SK-N-SH treated with all-trans-retinoic acid at 6 μM for 48 hours (cell line): ENCODE data around the gene PIGA.

Experiments
- ARNTL ChIP-seq: fragments of 450-650 bp; formaldehyde crosslinking; IDR thresholded peaks from 2 replicates; pipeline ENCODE4 v1.5.0; 2020; ENCODE audit warnings: low read depth, mild to moderate bottlenecking, moderate library complexity, borderline replicate concordance
- CSDC2 ChIP-seq: fragments of 250-450 bp; sonication (Bioruptor Pico); IDR thresholded peaks from 2 replicates; pipeline ENCODE4 v1.5.0; 2020; ENCODE audit warnings: mild to moderate bottlenecking, moderate library complexity
- GLIS3 ChIP-seq: fragments of 250-450 bp; sonication (Bioruptor Pico); IDR thresholded peaks from 2 replicates; pipeline ENCODE4 v1.5.0; 2020; ENCODE audit warnings: mild to moderate bottlenecking, moderate library complexity
- PPARA ChIP-seq: fragments of 250-450 bp; sonication (Bioruptor Pico); IDR thresholded peaks from 2 replicates; pipeline ENCODE4 v1.5.0; 2020; ENCODE audit warnings: mild to moderate bottlenecking, borderline replicate concordance
- TSHZ2 ChIP-seq: fragments of 250-450 bp; sonication (Bioruptor Pico); IDR thresholded peaks from 2 replicates; pipeline ENCODE4 v1.5.0; 2020; ENCODE audit warnings: mild to moderate bottlenecking, moderate library complexity
- ZFP30 ChIP-seq: fragments of 450-650 bp; formaldehyde crosslinking; IDR thresholded peaks from 2 replicates; pipeline ENCODE4 v1.5.0; 2022; ENCODE audit warnings: mild to moderate bottlenecking, moderate library complexity
- TF ChIP-seq, protein P1 (sequence below): fragments of 250-450 bp; sonication (Bioruptor Pico); IDR thresholded peaks from 2 replicates; pipeline ENCODE4 v1.8.0; 2021; ENCODE audit warnings: low read depth, mild to moderate bottlenecking, moderate library complexity, borderline replicate concordance
- TF ChIP-seq, protein P2 (sequence below): fragments of 250-450 bp; sonication (Bioruptor Pico); IDR thresholded peaks from 2 replicates; pipeline ENCODE4 v1.8.0; 2020; ENCODE audit warnings: mild to moderate bottlenecking, moderate library complexity, borderline replicate concordance

GRCh38 chrX:15356444-15356843, 21.1 kb upstream of the PIGA start:
- TF ChIP-seq PPARA (CRISPR knock-in tag) (no peak), TSHZ2 (CRISPR knock-in tag) (no peak), ARNTL (no peak), GLIS3 (CRISPR knock-in tag) (no peak), ZFP30 (CRISPR knock-in tag) (no peak), CSDC2 (CRISPR knock-in tag) (no peak)
- TF ChIP-seq, protein P1, sequence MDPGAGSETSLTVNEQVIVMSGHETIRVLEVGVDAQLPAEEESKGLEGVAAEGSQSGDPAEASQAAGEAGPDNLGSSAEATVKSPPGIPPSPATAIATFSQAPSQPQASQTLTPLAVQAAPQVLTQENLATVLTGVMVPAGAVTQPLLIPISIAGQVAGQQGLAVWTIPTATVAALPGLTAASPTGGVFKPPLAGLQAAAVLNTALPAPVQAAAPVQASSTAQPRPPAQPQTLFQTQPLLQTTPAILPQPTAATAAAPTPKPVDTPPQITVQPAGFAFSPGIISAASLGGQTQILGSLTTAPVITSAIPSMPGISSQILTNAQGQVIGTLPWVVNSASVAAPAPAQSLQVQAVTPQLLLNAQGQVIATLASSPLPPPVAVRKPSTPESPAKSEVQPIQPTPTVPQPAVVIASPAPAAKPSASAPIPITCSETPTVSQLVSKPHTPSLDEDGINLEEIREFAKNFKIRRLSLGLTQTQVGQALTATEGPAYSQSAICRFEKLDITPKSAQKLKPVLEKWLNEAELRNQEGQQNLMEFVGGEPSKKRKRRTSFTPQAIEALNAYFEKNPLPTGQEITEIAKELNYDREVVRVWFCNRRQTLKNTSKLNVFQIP (CRISPR knock-in tag) = no peak
- TF ChIP-seq, protein P2, sequence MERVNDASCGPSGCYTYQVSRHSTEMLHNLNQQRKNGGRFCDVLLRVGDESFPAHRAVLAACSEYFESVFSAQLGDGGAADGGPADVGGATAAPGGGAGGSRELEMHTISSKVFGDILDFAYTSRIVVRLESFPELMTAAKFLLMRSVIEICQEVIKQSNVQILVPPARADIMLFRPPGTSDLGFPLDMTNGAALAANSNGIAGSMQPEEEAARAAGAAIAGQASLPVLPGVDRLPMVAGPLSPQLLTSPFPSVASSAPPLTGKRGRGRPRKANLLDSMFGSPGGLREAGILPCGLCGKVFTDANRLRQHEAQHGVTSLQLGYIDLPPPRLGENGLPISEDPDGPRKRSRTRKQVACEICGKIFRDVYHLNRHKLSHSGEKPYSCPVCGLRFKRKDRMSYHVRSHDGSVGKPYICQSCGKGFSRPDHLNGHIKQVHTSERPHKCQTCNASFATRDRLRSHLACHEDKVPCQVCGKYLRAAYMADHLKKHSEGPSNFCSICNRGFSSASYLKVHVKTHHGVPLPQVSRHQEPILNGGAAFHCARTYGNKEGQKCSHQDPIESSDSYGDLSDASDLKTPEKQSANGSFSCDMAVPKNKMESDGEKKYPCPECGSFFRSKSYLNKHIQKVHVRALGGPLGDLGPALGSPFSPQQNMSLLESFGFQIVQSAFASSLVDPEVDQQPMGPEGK (CRISPR knock-in tag) = no peak
